ENCODE data around the gene PRKAG2.
A peak's percentile ranks its signal among the peaks of the same experiment; 100 is the strongest.

The PRKAG2 gene

DNA sequence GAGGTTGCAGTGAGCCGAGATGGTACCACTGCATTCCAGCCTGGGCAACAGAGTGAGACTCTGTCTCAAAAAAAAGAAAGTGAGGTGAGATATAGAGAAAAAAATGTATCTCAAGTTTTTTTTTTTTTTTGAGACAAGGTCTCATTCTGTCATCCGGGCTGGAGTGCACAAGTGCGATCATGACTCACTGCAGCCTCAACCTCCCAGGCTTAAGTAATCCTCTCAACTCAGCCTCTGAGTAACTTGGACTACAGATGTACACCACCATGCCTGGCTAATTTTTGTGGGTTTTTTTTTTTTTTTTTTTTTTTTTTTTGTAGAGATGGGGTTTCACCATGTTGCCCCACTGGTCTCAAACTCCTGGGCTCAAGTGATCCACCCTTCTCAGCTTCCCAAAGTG lies 303.9 kb downstream of the PRKAG2 start:
- DNase-seq = peak; percentile 69

DNA sequence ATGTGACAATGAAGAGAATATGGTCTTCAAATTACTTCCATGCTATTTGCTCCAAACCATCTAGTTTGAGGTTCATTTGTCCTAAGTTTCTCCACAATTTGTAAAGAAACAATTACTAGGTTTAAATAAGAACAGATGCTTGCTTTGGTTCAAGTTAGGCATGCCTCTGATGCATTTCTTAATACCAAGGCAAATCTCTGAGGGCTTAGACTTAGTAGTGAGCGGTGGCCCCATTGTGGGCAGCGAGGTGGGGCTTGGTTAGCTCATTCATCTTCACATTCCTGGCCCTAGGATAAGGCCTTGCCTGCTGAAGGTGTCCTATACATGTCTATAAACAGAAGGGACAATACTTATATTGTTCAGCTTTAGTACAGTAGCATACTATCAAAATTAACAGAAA lies 304.8 kb downstream of the PRKAG2 start:
- peak; percentile 65 for DNase-seq

DNA sequence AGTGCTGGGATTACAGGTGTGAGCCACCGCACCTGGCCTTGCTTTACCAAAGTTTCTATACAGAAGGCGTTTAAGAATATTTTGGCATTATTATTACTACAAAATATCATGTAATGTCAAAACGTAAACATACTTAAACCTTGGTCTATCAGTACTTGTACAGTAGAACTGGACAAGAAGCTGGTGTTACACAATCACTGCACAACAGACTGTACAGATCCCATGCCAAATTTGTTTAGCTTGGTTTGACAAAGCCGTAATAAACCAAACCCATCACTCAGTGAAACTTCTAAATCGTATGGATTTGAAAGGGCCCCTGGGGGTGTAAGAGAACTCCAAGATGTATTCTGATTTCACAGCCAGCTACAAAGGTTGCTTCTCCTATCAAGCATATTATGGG lies 305.4 kb downstream of the PRKAG2 start:
- no peak for DNase-seq

DNA sequence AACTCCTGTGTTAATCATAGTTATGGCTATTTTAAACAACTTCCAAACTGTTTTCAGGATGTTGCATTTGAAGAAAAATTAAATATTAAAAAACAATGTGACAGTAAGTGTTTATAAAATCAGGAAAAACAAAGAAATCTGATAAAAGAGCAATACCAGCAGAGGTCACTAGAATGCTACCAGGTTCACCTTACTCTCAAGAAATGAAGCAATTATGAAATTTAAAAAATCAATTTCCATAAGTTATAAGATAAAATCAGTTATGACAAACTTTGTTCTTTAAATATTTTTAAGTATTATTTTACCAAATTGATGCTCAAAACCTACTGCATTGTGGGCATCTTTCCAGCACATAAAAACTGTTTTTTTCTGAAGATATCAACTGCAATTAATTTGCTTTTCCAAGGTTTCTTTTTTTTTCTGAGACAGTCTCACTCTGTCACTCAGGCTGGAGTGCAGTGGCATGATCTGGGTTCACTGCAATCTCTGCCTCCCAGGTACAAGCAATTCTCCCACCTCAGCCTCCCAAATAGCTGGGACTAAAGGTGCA lies 306.5 kb downstream of the PRKAG2 start:
- peak; percentile 35 for DNase-seq

DNA sequence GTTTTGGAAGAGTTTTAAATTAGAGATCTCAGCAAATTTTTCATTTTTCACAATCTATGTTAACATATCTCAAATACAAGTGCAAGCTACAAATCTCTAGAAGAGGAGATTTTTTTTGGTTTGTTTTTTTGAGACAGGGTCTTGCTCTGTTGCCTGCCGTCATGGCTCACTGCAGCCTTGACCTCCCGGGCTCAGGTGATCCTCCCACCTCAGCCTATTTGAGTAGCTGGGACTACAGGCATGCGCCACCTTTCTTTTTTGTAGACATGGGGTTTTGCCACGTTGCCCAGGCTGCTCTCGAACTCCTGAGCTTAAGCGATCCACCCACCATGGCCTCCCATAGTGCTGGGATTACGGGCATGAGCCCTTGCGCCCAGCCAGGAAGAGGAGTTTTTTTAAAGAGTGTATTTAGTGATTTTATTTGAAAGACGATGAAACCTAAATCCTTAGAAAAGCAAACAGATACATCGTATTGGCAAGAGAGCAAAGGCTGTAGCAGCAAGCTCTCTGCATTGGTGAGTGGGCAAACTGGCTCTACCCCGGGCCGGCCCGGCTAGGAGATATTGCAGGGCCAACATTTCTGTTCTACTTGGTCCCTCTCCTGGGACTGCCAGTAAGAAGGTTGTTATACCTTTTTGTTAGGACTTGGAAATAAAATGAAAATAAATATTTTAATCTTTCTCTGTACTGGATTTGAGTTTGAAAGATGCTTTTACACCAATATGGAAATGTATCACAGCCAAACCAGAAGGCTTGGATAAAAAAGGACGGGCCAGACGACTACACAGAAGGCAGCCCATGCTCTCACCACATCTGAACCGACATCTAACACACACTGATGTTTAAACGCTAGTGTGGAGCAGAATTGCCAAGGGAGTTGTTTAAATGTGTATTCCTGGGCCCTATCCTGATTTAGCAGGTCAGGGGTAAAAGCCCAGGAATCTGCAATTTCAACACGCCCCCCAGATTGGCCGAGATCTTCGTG lies 307.7 kb downstream of the PRKAG2 start:
- DNase-seq = no peak

DNA sequence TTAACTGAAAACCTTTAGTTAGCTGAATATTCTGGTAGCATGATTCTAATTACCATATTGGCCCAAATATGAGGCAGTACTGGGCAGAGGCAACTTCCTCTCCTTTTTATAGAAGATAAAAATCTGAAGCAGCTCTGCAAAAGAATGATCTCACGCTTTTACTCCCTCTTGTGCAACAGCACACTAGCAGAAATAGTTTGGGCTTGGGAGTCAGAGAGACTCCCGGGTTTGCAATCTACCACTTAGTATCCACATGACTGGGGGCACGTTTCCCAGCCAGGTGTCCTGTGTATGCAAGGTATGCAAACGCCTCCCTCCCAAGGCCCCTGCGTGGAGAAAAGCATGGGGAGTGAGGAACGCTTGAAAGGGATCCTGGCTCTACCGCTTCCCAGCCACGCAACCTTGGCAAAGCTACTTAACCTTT lies 310.0 kb downstream of the PRKAG2 start:
- peak; percentile 62 for DNase-seq

DNA sequence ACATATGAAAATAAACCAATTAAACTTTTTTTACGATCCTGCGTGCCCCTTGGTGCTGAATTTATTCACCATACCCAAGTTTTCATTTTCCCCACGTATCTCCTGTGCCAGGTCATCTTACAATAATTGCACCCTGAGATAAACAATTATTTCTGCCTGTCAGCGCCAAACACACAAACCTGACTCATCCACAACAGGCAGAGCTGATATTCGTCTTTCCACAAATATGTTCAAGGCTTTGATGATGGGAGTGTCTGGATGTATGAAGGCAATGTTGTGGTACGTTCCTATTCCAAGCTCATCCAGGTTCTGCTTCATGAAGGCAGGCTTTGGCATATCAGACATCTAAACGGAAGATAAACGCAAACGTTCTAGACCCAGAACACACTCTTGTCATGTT lies 311.4 kb downstream of the PRKAG2 start:
- DNase-seq = no peak

DNA sequence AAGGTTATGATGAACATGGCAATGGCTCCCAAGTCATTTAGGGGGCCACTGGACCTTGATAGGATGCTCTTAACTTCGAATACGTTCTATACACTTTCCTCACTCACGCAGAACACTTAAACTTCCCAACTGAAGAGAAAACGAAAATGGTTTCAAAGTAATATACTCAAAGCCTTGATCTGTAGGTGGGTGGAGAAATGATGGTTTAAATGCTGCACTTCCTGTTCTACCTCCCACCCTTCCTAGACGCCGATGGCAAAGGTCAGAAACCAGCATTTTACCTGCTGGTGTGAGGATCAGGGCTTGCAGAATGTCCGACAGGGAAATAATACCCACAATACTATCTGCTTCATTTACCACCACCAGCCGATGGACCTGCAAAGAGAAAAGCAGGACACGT lies 316.7 kb downstream of the PRKAG2 start:
- DNase-seq = no peak

DNA sequence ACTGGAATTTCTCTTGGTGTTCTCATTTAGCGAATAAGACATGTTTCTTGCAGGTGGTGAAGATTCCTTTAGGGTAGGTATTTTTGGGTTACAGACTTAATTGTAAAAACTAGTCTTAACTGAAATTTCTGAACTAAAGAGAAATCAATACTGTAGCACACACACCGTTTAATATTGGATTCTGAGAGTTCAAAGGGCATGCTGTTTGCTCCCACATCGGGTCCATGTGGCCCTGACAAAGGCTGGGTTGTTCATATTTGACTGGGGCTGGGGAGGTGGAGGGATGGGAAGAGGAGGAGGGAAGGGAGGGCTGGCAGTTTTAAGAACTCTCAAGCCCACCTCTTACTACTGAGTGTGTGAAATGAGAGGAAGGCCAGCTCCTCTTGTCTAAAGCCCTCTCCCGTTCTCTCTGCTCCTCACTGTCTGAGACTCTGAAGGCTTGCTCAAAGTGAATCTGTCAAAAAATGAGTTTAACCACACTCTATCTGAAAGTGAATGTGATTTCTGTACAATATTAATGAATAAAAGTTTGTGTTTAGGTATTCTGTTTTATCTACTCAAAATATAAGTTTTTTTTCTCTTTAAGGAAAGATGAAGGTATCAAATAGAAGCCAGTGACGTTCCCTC lies 317.2 kb downstream of the PRKAG2 start:
- DNase-seq = no peak

DNA sequence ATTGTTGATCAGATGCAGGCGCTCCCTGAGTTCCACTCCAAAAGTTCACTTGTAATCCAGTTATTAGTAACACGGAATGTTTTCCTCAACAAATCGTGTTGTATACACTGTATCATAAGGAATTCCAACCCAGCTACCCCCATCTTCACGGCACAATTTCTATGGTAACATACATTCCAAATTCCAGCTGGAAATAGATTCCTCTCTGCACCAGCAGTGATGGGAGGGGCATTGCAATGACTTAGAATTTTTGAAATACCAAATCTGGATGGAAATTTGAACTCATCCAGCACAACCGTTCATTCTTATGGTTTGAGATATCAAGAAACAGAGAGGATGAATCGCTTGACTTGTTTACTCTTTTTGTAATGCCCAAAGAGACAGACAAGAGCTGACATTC lies 318.3 kb downstream of the PRKAG2 start:
- peak; percentile 94 for DNase-seq

DNA sequence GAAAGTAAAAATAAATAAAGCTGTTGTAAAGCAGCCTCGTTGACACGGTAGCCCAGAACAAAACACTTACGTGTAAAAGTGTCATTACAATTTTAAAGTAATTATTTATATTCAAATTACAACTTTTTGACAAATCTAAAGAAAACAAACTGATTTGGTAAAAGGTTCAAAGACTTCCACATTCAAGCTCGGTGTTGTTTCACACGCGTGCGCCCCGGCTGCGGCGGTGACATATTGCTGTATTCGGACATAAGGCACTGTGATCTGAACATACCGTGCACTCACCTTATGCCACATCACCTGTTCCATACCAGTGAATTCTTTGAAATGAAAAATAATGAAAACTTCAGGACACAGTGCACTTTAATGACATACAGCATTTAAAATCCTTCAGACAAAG lies 320.3 kb downstream of the PRKAG2 start:
- no peak for DNase-seq

DNA sequence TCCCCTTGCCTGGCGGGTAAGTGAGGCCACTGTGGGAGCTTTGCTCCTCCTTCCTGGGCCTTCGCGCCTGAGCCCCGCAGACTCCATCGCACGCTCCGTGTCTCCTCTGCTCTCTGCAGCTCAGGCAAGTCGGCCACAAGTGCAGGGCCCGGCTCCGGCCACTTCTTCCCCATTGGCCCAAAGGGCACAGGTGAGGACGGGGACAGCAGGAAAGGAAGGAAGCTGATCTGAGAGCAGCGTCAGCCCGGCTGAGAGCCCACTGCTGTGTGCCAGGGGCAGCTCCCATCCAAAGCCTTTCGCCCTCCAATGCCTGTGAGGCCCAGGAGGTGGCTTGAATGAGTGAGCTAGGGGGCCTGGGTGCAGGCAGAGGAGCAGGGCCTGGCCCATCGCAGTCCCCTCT lies 323.6 kb downstream of the PRKAG2 start:
- DNase-seq = no peak

DNA sequence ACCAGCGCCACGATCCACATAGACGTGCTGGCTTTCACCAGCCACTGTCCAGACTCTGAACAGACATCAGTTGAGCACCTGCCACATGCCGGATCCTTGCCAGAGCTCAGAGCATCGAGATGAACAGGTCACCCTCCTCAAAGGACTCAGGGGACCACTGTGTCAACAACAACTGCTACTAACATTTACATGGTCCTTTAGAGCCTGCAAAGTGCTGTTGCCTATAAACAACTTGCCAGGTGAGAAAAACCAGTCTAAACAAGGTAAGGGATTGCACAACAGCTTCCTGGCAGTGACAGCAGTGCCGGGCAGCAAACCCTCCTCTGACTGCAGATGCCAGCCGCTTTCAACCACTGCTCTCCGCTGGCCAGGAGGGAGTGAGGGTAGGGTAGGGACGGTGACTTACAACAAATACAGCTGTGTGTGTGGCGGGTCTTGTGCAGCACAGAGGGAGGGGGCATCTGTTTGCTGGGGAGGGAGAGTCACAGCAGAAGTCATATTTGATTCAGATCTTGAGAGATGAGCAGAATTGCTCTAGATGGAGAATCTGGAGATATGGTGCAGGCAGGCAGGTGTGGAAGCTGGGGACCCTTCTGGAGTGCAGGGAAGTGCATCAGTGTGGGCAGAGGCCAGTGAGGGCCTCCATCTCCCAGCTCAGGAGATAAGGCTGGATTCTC lies 324.4 kb downstream of the PRKAG2 start:
- no peak for DNase-seq

DNA sequence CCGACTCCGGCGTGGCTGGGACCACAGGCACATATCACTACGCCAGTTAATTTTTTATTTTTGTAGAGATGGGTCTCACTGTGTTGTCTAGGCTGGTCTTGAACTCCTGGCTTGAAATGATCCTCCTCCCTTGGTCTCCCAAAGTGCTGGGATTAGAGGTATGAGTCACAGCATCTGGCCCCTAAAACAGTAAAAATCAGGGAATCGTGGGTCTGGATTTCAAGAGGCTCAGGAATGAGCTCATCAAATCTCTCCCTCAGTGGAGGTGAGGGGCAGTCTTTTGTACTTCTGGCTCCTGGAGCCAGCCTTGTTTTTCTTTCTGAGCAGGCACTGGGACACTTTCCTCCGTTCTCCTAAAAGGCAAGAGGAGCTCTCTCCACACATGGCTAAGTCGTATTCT lies 325.1 kb downstream of the PRKAG2 start:
- DNase-seq = peak; percentile 22

DNA sequence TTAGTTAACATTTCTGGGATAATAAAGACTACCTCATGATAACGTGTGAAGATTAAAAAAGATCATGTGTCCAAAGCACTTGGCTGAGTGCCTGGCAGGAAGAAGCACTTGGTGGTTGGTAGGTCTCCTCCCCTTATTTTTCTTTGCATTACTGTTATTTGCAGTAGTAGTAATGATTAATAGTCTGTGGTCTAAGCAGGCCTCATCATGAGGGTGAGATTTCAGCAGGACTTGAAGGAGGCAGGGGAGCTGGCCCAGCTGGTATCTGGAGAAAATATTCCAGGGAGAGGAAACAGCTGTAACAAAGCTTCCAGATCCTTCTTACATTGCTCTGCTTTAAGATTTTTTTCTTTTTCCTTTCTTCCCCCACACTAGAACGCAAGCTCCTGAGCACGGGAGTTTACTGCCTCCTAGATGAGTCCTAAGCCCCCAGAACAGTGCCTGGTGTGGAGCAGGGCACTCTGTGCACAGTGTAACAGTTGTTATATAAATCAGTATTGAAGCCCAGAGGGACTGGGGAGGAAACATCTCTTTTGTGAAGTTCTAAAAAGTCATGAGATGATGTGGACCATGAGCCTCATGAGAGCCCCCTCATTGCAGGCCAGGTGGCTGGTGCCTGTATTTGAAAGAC lies 326.1 kb downstream of the PRKAG2 start:
- peak; percentile 88 for DNase-seq

DNA sequence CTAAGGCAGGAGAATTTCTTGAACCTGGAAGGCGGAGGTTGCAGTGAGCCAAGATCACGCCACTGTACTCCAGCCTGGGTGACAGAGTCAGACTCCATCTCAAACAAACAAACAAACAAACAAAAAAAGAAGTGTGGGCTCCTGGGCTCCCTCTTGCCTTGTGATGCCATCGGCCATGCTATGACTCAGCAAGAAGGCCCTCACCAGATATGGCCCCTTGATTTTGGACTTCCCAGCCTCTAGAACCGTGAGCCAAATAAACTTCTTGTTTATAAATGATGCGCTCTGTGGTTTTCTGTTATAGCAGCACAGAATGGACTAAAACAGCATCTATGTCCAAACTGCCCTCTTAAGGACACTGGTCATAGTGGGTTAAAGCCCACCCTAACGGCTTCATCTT lies 327.3 kb downstream of the PRKAG2 start:
- no peak for DNase-seq

DNA sequence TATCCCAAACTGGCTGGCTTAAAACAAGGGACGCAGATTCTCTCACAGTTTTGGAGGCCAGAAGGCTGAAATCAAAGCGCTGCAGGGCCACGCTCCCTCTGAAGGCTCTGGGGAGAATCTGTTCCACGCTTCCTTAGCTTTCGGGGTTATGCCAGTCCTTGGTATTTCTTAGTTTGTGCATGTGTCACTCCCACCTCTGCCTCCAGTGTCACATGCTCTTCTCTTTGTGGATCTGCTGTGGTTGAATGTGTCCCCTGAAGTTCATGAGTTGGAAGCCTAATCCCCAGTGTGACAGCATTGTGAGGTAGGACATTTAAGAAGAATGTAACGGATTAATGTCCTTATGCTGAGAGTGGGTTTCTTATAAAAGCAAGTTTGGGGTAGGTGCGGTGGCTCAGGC lies 327.8 kb downstream of the PRKAG2 start:
- DNase-seq = no peak

DNA sequence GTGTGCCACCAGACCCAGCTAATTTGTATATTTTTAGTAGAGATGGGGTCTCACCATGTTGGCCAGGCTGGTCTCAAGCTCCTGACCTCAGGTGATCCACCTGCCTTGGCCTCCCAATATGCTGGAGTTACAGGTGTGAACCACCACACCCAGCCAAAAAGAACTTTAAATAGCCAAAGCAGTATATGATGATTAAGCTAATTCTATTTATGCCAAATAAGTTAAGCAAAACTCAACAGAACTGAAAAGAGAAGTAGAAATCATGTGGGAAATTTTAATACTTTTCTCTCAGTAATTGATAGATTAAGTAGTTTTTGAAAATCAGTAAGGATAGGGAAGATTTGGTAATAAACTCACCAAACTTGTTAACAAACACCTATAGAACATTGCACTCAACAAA lies 332.7 kb downstream of the PRKAG2 start:
- no peak for DNase-seq

DNA sequence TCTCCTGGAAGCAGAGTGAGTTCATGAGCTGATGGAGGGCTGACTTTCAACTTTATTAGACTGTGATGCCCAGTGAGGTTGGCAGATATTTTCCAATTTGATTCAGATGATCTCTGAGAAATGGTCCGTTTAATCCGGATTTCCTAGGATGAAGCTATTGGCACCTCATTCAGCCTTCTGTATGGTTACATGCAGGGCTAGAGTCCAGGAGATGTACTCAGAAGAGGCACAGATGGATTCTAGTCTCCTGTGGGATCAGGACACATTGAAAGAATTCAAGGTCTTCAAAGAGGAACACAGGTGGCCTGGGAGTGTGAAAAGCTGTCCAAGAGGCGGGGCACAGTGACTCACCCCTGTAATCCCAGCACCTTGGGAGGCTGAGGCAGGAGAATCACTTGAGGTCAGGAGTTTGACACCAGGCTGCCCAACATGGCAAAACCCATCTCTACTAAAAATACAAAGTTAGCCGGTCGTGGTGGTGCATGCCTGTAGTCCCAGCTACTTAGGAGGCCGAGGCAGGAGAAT lies 334.2 kb downstream of the PRKAG2 start:
- no peak for DNase-seq

DNA sequence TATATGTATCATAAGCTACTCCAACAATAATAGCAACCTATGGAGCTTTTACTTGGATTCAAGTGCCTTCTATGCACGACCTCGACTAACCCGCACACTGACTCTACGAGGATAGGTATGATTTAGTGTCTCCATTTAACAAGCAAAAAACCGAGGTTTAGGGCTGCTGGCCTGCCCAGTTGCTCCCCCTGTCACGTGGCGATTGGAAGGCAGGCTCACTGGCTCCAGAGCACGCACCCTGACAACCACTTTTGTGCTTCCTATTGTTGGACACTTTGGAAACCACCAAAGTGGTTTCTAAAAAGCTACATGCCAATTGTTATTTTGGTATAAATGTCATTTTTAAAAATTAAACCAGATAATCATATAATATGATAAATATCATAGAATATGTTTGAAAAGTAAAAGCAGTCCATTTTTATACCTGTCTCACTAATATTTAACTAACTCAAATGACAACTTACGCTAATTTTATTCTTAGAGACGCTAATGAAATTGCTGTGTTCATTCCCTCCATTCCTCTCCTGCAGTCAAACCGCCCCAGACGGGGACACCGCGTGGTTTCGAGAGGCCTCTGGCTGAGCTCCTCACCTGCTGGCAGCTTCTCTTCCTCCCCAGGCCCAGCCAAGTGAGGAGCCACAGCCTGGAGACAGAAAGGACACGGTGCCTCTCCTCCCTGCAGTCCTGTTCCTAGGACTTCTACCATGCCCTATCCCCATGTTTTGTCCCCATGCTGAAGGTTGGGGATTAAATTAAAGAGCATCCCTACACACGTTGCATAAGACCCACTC lies 335.0 kb downstream of the PRKAG2 start:
- DNase-seq = no peak

DNA sequence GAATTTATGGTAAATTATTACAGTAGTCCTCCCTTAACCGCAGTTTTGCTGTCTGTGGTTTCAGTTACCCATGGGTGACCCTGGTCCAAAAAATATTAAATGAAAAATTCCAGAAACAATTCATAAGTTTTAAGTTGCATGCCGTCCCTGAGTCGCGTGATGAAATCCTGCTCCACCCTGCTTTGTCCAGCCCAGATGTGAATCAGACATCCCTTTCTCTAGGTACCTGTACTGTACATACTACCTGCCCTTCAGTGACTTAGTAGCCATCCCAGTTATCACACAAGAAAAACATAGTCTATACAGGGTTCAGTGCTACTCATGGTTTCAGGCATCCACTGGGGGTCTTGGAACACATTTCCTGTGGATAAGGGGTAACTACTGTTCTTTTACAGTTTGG lies 336.8 kb downstream of the PRKAG2 start:
- DNase-seq = no peak

Measured in fibroblast of skin of scalp (primary cell).